Activated CD8-positive, alpha-beta T cell treated with anti-CD3 and anti-CD28 coated beads for 36 hours (primary cell): ENCODE results near the gene BRSK2. TPM values are rescaled to one million over a fixed set of nuclear protein-coding genes. Genes with fewer than 3 reads are reported as not detected.
A peak's percentile ranks its signal among the peaks of the same experiment; 100 is the strongest.

Source experiments
- ATAC-seq: fragments of 200-7000 bp; cut with Tn5 transposase; one replicate; pipeline ENCODE4 v1.10.0; 2021; ENCODE audit warnings: mild to moderate bottlenecking, moderate library complexity
- CTCF ChIA-PET: fragments of 350-600 bp; sonication (Branson Sonifier 250); formaldehyde crosslinking; loops from one replicate; lab custom pipeline; 2021; ENCODE audit warnings: antibody characterized with exemption; lab: Charles Lee
- POLR2A ChIA-PET: fragments of 350-600 bp; sonication (Branson Sonifier 250); formaldehyde crosslinking; loops from one replicate; lab custom pipeline; 2021; ENCODE audit warnings: antibody characterized with exemption; lab: Charles Lee
- DNase-seq: peaks from one replicate; pipeline ENCODE4 v3.0.0-alpha.2; 2020
- H3K27ac Mint-ChIP-seq: one replicate; pipeline ENCODE4 v1.8.0; 2021; ENCODE audit warnings: mild to moderate bottlenecking, mixed read lengths
- H3K27me3 Mint-ChIP-seq: one replicate; pipeline ENCODE4 v1.8.0; 2021; ENCODE audit warnings: mixed read lengths
- H3K36me3 Mint-ChIP-seq: one replicate; pipeline ENCODE4 v1.8.0; 2021; ENCODE audit warnings: low read depth, mixed read lengths
- H3K4me1 Mint-ChIP-seq: one replicate; pipeline ENCODE4 v1.8.0; 2021; ENCODE audit warnings: low read depth, mixed read lengths
- H3K4me3 Mint-ChIP-seq: one replicate; pipeline ENCODE4 v1.8.0; 2021; ENCODE audit warnings: mild to moderate bottlenecking, moderate library complexity, mixed read lengths
- H3K9me3 Mint-ChIP-seq: one replicate; pipeline ENCODE4 v1.8.0; 2021; ENCODE audit warnings: mixed read lengths
- intact Hi-C: fragments of 100-400 bp; cut with micrococcal nuclease; formaldehyde crosslinking; loops from one replicate; pipeline ENCODE4 v1.10.0; 2022
- total RNA-seq, 2 experiments: library from RNA; stranded (reverse); gene quantifications; one replicate each; pipeline ENCODE4 v1.2.3, GENCODE V29; 2021
- TF ChIP-seq, protein P1 (sequence below): fragments of 200-600 bp; IDR thresholded peaks from one replicate; pipeline ENCODE4 v1.8.0; 2022; ENCODE audit warnings: antibody characterized with exemption, mild to moderate bottlenecking

Gene BRSK2
- total RNA-seq, 2 experiments from 2014 or later = 1.1 to 2.0 TPM

DNA sequence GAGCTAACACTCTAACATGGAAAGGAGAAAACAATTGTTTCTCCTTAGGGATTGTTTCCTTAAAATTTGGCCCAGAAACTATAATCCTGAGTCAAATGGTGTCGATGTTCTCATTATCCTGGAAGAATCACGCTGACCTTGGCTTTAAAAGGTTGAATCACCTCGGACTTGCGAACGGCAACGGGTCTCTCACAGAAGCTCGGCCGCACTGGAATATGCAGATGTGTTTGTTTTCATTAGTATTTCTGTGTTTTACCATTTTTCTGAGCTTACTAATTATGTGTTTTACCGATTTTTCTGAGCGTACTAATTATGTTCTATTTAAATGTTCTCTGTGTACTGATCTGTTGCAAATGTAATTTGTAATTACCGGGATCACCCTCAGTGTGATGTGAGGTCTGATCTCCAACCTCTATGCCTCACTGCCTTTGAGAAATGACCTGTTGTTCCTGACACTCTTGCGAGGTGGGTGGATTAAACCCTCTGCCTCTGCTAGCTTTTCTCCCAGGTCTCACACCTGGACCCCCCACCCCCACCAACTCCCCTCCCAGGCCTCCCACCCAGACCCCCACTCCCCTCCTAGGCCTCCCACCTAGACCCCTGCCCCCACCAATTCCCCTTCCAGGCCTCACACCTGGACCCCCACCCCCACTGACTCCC lies 38.3 kb upstream of the BRSK2 start:
- H3K36me3 Mint-ChIP-seq = no peaks in the 10 kb centered on the region
- H3K27ac Mint-ChIP-seq = no peak overlapping the region
- CTCF ChIA-PET = interaction anchor here (0.8 kb wide), 1 partner anchor 31 kb away, joined by 3 read pairs; no protein-coding TSS in a partner anchor
- POLR2A ChIA-PET = interaction anchor here (0.6 to 1.2 kb wide), 2 partner anchors 24 to 31 kb away, joined by 3 to 4 read pairs; no protein-coding TSS in a partner anchor
- DNase-seq (peak; percentile 24), ATAC-seq (peak; percentile 56)
- H3K4me1 Mint-ChIP-seq = no peaks in the 10 kb centered on the region
- no peak overlapping the region for H3K4me3 Mint-ChIP-seq
- H3K27me3 Mint-ChIP-seq = peaks cover 5% of the 10 kb centered on the region
- H3K9me3 Mint-ChIP-seq = no peaks in the 10 kb centered on the region
- intact Hi-C loops = no loop called here
- TF ChIP-seq, protein P1, sequence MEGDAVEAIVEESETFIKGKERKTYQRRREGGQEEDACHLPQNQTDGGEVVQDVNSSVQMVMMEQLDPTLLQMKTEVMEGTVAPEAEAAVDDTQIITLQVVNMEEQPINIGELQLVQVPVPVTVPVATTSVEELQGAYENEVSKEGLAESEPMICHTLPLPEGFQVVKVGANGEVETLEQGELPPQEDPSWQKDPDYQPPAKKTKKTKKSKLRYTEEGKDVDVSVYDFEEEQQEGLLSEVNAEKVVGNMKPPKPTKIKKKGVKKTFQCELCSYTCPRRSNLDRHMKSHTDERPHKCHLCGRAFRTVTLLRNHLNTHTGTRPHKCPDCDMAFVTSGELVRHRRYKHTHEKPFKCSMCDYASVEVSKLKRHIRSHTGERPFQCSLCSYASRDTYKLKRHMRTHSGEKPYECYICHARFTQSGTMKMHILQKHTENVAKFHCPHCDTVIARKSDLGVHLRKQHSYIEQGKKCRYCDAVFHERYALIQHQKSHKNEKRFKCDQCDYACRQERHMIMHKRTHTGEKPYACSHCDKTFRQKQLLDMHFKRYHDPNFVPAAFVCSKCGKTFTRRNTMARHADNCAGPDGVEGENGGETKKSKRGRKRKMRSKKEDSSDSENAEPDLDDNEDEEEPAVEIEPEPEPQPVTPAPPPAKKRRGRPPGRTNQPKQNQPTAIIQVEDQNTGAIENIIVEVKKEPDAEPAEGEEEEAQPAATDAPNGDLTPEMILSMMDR = no peak

DNA sequence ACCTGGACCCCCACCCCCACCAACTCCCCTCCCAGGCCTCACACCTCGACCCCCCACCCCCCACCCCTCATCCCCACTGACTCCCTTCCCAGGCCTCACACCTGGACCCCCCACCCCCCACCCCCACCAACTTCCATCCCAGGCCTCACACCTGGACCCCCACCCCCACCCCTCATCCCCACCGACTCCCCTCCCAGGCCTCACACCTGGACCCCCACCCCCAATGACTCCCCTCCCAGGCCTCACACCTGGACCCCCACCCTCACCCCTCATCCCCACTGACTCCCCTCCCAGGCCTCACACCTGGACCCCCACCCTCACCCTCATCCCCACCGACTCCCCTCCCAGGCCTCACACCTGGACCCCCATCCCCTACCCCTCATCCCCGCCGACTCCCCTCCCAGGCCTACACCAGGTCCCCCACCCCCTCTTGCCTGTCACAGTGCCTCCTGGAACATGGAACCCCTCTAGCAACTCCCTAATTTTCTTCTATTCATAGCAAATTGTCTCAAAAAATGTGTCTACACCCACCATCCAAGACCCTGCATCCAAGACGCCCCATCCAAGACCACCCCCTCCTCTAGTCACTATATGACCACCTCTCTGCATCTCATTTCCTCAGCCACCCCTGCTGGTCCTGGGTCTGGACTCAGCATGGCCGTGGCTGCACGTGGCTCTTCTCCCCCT lies 36.9 kb upstream of the BRSK2 start:
- CTCF ChIA-PET = no interaction called here
- Mint-ChIP-seq H3K9me3 (no peaks in the 10 kb centered on the region), H3K4me3 (no peak overlapping the region), H3K27me3 (peaks cover 11% of the 10 kb centered on the region), H3K4me1 (no peaks in the 10 kb centered on the region), H3K36me3 (no peaks in the 10 kb centered on the region), H3K27ac (no peak overlapping the region)
- TF ChIP-seq, protein P1 = no peak
- ATAC-seq (no peak), DNase-seq (no peak)
- intact Hi-C loops = no loop called here
- POLR2A ChIA-PET = no interaction called here

DNA sequence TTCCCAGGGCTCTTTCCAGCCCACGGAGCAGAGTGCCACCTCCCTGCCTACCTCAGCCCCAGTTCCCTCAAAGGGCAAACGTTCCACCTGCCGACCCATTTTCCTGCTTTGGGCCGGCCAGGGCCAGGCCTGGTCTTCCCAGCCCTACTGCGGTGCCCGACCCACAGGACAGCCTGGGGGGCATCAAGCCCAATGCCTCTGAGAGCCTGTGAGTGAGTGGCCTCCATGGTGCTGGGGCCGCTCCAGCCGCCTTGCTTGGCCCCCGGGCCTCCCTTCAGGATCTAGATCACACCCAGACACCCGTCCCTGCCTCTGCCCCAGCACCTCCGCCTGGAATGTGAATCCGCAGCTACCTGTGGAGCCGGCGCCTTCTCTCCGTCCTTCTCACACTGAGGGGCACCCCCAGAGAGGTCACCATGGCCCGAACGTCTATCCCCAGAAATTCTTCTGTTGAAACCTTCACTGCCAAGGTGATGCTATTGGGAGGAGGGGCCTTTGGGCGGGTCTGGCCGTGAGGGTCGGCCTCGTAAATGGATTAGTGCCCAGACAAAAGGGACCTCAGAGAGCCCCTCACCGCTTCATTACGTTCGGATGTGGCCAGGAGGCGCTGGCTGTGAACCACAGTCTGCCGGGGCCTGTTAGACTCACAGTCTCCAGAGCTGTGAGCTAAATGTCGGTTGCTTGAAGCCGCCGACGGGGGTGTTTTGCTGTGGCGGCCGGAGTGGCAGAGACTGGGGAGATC lies 36.2 kb upstream of the BRSK2 start:
- intact Hi-C loops = no loop called here
- POLR2A ChIA-PET = no interaction called here
- Mint-ChIP-seq H3K27ac (no peak overlapping the region), H3K36me3 (no peaks in the 10 kb centered on the region), H3K9me3 (no peaks in the 10 kb centered on the region), H3K4me1 (no peaks in the 10 kb centered on the region), H3K27me3 (peaks cover 11% of the 10 kb centered on the region), H3K4me3 (no peak overlapping the region)
- DNase-seq = no peak
- TF ChIP-seq, protein P1 = no peak
- CTCF ChIA-PET = no interaction called here
- ATAC-seq = no peak

DNA sequence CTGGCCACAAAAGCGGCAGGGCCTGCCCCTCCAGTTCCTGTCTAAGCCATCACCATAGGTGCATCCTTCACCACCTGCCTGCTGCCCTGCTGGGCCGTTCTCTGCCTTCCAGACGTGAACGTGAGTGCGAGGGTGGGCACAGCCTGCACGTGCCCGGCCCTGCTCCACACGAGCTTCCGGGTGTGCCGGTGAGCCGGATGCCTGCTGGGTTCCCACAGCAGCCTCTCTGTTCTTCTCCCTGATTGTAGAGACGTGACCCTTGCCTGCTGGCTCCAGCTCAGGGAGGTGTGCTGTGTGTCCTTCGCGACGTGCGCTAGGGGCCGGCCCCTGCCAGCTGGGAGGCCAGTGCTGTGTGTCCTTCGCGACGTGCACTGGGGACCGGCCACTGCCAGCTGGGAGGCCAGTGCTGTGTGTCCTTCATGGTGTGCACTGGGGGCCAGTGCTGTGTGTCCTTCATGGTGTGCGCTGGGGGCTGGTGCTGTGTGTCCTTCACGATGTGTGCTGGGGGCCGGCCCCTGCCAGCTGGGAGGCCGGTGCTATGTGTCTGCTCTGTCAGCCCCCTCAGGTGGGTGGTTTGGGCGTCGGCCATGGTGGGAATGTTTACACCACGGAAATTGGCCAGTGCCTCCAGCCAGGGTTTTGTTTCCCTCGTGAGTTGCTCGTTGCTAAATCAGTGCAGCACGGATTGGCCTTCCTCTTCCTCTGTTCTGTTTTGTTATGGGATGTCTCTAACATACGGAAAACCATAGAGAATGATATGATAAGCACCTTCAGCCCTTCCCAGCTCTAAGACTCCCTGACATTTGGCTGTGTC lies 35.4 kb upstream of the BRSK2 start:
- Mint-ChIP-seq H3K4me3 (no peak overlapping the region), H3K4me1 (no peaks in the 10 kb centered on the region), H3K9me3 (no peaks in the 10 kb centered on the region), H3K36me3 (no peaks in the 10 kb centered on the region), H3K27ac (no peak overlapping the region), H3K27me3 (peaks cover 11% of the 10 kb centered on the region)
- ATAC-seq = no peak
- ChIA-PET CTCF (no interaction called here), POLR2A (no interaction called here)
- intact Hi-C loops = no loop called here
- TF ChIP-seq, protein P1 = no peak
- DNase-seq = no peak
